ENCODE data around the gene PLA2G4C.

DNA sequence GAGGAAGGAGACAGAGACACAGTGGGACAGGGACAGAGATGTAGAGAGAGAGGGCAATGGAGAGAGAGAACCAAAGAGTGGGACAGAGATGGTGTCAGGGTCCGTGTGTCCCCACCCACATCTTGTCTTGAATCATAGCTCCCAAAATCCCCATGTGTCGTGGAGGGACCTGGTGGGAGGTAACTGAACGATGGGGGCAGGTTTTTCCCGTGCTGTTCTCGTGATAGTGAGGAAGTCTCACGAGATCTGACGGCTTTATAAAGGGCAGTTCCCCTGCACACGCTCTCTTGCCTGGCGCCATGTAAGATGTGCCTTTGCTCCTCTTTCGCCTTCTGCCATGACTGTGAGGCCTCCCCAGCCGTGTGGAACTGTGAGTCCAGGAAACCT lies 7.5 kb upstream of the PLA2G4C start:
- TF ChIP-seq, protein P1, sequence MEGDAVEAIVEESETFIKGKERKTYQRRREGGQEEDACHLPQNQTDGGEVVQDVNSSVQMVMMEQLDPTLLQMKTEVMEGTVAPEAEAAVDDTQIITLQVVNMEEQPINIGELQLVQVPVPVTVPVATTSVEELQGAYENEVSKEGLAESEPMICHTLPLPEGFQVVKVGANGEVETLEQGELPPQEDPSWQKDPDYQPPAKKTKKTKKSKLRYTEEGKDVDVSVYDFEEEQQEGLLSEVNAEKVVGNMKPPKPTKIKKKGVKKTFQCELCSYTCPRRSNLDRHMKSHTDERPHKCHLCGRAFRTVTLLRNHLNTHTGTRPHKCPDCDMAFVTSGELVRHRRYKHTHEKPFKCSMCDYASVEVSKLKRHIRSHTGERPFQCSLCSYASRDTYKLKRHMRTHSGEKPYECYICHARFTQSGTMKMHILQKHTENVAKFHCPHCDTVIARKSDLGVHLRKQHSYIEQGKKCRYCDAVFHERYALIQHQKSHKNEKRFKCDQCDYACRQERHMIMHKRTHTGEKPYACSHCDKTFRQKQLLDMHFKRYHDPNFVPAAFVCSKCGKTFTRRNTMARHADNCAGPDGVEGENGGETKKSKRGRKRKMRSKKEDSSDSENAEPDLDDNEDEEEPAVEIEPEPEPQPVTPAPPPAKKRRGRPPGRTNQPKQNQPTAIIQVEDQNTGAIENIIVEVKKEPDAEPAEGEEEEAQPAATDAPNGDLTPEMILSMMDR (IDR thresholded peaks at IDR 0.05 in 4 of 5, conservative IDR thresholded peaks at IDR 0.05 in 1 of 5), result no peak
- no peak for TF ChIP-seq POLR2A (IDR thresholded peaks at IDR 0.05)

Data from gastrocnemius medialis (tissue), 4 donors.